ENCODE results near the gene TNFRSF8. TPM values are rescaled to one million over a fixed set of nuclear protein-coding genes. Genes with fewer than 3 reads are reported as not detected.

TNFRSF8 gene
- polyA plus RNA-seq, 2 of the 4 experiments (the other 2 are of a cell fraction): 0.05 TPM; not detected in 1

- TF ChIP-seq, protein P1, sequence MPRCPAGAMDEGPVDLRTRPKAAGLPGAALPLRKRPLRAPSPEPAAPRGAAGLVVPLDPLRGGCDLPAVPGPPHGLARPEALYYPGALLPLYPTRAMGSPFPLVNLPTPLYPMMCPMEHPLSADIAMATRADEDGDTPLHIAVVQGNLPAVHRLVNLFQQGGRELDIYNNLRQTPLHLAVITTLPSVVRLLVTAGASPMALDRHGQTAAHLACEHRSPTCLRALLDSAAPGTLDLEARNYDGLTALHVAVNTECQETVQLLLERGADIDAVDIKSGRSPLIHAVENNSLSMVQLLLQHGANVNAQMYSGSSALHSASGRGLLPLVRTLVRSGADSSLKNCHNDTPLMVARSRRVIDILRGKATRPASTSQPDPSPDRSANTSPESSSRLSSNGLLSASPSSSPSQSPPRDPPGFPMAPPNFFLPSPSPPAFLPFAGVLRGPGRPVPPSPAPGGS (IDR thresholded peaks at IDR 0.05): no peak
- no peak for TF ChIP-seq ZC3H11A (IDR thresholded peaks at IDR 0.05)
- TF ChIP-seq MAFK (IDR thresholded peaks at IDR 0.05; ENCODE audit: partially characterized antibody): no peak
- TF ChIP-seq FOSB (CRISPR knock-in tag; IDR thresholded peaks at IDR 0.05): no peak
- no peak for TF ChIP-seq JUN (IDR thresholded peaks at IDR 0.05)
- TF ChIP-seq ZNF302 (CRISPR knock-in tag; IDR thresholded peaks at IDR 0.05): no peak
- no peak for TF ChIP-seq ESRRA (IDR thresholded peaks at IDR 0.05; ENCODE audit: borderline replicate concordance, low read length)
Measured at GRCh38 chr1:12029720-12030339, 33.3 kb upstream of the TNFRSF8 start (continued).

GRCh38 chr1:12031039-12031980, 31.8 kb upstream of the TNFRSF8 start:
- Histone ChIP-seq H3K9me3 (no peaks in the 10 kb centered on the region), H3K4me1 (no peaks in the 10 kb centered on the region), H3K4me3 (no peak overlapping the region), H3K4me2 (no peak overlapping the region), H3K27ac (no peak overlapping the region)
- TF ChIP-seq TFCP2L1 (CRISPR knock-in tag; IDR thresholded peaks at IDR 0.05) (no peak), SMC3 (IDR thresholded peaks at IDR 0.05) (0 out of 3 replicates have a peak, but pooled peaks have one; percentile 8), JUNB (IDR thresholded peaks at IDR 0.05) (no peak), RARB (CRISPR knock-in tag; IDR thresholded peaks at IDR 0.05) (no peak), POLR2A (IDR thresholded peaks at IDR 0.05; ENCODE audit: low read length) (no peak), RNF2 (IDR thresholded peaks at IDR 0.05; ENCODE audit: borderline replicate concordance, low read depth) (no peak), MAZ (IDR thresholded peaks at IDR 0.05; ENCODE audit: borderline replicate concordance, low read depth, low read length) (no peak), JUN (IDR thresholded peaks at IDR 0.05) (no peak), RAD21 (conservative IDR thresholded peaks at IDR 0.05 in 1 of 2, IDR thresholded peaks at IDR 0.05 in 1 of 2) (peak; percentile 45 to 60; a peak in 4 of 5 replicates)
- TF ChIP-seq, protein P2, sequence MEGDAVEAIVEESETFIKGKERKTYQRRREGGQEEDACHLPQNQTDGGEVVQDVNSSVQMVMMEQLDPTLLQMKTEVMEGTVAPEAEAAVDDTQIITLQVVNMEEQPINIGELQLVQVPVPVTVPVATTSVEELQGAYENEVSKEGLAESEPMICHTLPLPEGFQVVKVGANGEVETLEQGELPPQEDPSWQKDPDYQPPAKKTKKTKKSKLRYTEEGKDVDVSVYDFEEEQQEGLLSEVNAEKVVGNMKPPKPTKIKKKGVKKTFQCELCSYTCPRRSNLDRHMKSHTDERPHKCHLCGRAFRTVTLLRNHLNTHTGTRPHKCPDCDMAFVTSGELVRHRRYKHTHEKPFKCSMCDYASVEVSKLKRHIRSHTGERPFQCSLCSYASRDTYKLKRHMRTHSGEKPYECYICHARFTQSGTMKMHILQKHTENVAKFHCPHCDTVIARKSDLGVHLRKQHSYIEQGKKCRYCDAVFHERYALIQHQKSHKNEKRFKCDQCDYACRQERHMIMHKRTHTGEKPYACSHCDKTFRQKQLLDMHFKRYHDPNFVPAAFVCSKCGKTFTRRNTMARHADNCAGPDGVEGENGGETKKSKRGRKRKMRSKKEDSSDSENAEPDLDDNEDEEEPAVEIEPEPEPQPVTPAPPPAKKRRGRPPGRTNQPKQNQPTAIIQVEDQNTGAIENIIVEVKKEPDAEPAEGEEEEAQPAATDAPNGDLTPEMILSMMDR (IDR thresholded peaks at IDR 0.05): peak; percentile 42
- POLR2A ChIA-PET: interaction anchor here (0.6 kb wide), 1 partner anchor 10 kb away, joined by 4 read pairs; no protein-coding TSS in a partner anchor
- 82% methylated on average over 8 of the region's 20 CpGs for WGBS (ENCODE audit: missing lambda C conversion rate)
- ATAC-seq (peak; percentile 90 to 94), FAIRE-seq (no peak), DNase-seq (ENCODE audit: low read depth in 1 of 2, low spot score in 1 of 2) (peak; percentile 28 to 45)
- CTCF ChIA-PET: interaction anchor here (0.6 to 1.9 kb wide), 14 partner anchors 9 to 1487 kb away, joined by 3 to 6 read pairs (median 4); no protein-coding TSS in a partner anchor

- no peak for ATAC-seq
- Histone ChIP-seq H3K4me1 (no peaks in the 10 kb centered on the region), H3K27ac (no peak overlapping the region), H3K4me3 (no peak overlapping the region), H3K9me3 (no peaks in the 10 kb centered on the region), H3K4me2 (no peak overlapping the region)
- WGBS (ENCODE audit: missing lambda C conversion rate): 87% methylated on average over 8 of the region's 10 CpGs
- FAIRE-seq: no peak
- CTCF ChIA-PET: interaction anchor here (0.5 to 1.9 kb wide), 4 partner anchors 11 to 781 kb away, joined by 3 to 4 read pairs (median 4); no protein-coding TSS in a partner anchor
- TF ChIP-seq FOXS1 (CRISPR knock-in tag; IDR thresholded peaks at IDR 0.05) (no peak), PBX3 (IDR thresholded peaks at IDR 0.05) (no peak), MAZ (IDR thresholded peaks at IDR 0.05; ENCODE audit: borderline replicate concordance, low read depth, low read length) (no peak), ZC3H11A (IDR thresholded peaks at IDR 0.05) (no peak), JUN (IDR thresholded peaks at IDR 0.05) (no peak), EHMT2 (IDR thresholded peaks at IDR 0.05; ENCODE audit: low read depth) (no peak), ZNF302 (CRISPR knock-in tag; IDR thresholded peaks at IDR 0.05) (no peak), RCOR1 (IDR thresholded peaks at IDR 0.05; ENCODE audit: low read depth, low read length) (no peak), NFE2L2 (conservative IDR thresholded peaks at IDR 0.05; ENCODE audit: low read length) (no peak), EP300 (IDR thresholded peaks at IDR 0.05) (no peak), MYC (IDR thresholded peaks at IDR 0.05; ENCODE audit: borderline replicate concordance, low read length) (no peak), HDAC2 (IDR thresholded peaks at IDR 0.05) (no peak), RNF2 (IDR thresholded peaks at IDR 0.05; ENCODE audit: borderline replicate concordance, low read depth) (no peak), JUNB (IDR thresholded peaks at IDR 0.05) (no peak), HOXA7 (CRISPR knock-in tag; IDR thresholded peaks at IDR 0.05) (no peak), ZSCAN20 (CRISPR knock-in tag; IDR thresholded peaks at IDR 0.05) (no peak)
- TF ChIP-seq, protein P3, sequence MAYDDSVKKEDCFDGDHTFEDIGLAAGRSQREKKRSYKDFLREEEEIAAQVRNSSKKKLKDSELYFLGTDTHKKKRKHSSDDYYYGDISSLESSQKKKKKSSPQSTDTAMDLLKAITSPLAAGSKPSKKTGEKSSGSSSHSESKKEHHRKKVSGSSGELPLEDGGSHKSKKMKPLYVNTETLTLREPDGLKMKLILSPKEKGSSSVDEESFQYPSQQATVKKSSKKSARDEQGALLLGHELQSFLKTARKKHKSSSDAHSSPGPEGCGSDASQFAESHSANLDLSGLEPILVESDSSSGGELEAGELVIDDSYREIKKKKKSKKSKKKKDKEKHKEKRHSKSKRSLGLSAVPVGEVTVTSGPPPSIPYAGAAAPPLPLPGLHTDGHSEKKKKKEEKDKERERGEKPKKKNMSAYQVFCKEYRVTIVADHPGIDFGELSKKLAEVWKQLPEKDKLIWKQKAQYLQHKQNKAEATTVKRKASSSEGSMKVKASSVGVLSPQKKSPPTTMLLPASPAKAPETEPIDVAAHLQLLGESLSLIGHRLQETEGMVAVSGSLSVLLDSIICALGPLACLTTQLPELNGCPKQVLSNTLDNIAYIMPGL (CRISPR knock-in tag; IDR thresholded peaks at IDR 0.05; ENCODE audit: borderline replicate concordance): no peak
- POLR2A ChIA-PET: no interaction called here
- DNase-seq (ENCODE audit: low read depth in 1 of 2, low spot score in 1 of 2): no peak
Measured at GRCh38 chr1:12032161-12032621, 30.9 kb upstream of the TNFRSF8 start.

Data from A549 (cell line).